Measurements from ENCODE around the gene DECR2.
A peak's percentile ranks its signal among the peaks of the same experiment; 100 is the strongest.

DECR2 gene

DNA sequence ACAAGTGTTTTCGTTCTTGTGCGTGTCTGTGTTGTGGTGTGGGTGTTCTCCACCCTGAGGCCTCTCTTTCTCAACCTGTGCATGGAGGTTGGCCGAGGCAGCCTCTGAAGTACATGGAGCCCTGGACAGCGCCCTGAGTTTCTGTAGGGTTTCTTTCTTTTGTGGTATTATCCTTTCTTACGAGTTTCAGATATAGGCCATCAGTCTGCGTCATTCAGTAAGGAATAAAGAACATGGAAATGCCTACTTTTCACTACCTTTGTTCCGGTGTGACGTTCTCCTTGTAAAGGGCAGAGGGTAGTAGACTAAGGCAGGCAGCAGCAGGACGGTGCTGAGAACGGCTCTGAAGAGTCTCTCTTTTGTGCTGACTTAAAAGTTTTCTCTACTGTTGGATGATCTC is 42.3 kb downstream of the DECR2 start:
- no peak for DNase-seq (ENCODE audit: low spot score)

DNA sequence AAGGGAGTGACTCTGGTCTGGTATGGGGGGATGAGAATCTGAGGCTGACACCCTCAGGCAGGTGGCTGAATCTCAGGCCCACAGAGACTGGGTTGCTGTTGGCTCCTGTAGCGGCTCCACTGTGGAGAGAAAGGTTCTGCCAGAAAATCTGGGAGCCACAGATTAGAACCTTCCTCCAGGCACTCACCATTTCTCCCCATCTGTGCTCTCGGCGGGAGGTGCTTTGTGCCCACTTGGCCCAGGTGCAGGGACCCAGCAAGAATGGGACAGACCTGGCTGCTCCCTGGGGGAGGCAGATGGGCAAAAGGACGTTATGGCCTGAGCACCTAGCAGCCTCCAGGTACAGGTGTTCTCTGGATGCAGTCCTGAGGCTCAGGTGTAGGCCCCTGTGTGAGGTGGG is 43.9 kb downstream of the DECR2 start:
- no peak for DNase-seq (ENCODE audit: low spot score)

DNA sequence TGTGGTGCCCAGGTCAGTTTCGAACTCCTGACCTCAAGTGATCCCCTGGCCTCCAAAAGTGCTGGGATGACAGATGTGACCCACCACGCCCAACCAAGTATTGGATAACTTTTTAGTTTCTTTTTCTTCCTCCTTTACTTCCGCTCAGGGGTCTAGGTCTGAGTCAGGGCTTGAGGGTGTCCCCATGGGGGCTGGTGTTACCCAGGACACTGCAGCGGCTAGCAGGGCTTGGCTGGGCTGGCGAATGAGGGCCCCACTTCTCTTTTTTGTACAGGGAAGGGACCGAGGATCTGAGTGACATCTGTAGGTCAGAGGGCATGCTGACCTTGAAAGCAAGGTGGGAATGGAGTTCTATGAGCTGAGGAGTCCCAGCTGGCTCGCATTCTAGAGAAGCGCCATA is 48.7 kb downstream of the DECR2 start:
- no peak for DNase-seq (ENCODE audit: low spot score)

DNA sequence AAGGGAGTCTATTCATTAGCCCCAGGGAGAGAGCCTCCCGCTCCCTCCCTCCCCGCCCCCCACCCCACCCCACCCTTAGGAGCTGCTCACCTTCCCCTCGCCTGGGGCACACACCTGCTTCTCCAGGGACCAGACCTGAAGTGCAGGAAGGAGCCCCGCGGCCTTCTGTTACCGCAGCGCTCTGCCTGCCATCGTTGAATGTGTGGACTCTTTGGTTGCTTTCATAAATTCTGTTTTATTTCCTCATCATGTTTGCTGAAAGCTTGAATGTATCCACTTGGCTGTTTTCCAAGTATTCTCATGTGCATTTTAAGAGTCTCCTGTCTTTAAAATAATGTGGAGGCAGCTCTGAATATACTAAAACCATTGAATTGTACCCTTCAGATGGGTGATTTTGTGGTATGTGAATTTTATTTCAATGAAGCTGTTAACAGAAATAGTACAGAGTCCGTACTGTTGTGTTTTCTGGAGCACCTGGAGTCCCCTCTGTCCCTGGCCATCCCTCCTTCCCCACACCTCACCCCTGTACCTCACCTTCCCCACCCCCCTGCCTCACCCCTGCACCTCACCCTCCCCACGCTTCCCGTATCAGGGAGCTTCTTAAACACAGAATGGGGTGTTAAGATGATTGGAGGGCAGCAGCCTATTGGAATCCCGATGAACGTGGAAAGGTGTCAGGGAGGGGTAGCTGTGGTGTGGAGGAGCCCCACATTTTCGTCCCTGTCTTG is 49.3 kb downstream of the DECR2 start:
- DNase-seq (ENCODE audit: low spot score): no peak

DNA sequence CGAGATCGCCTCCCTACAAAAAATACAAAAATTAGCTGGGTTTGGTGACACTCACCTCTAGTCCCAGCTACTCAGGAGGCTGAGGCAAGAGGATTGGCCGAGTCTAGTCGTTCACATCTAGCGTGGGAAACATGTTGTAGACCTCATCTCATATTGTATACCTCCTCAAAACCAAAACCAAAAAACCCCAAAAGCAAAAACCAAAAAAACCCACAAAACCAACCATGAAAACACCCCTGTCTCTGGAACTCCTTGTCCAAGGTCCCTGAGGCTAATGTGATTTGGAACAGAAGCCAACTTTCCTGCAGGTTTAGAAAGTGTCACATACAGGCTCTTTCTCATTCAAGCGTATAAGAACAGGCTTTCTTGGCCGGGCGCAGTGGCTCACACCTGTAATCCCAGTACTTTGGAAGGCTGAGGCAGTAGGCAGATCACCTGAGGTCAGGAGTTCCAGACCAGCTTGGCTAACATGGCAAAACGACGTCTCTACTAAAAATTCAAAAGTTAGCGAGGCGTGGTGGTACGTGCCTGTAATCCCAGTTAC is 52.8 kb downstream of the DECR2 start:
- no peak for DNase-seq (ENCODE audit: low spot score)

DNA sequence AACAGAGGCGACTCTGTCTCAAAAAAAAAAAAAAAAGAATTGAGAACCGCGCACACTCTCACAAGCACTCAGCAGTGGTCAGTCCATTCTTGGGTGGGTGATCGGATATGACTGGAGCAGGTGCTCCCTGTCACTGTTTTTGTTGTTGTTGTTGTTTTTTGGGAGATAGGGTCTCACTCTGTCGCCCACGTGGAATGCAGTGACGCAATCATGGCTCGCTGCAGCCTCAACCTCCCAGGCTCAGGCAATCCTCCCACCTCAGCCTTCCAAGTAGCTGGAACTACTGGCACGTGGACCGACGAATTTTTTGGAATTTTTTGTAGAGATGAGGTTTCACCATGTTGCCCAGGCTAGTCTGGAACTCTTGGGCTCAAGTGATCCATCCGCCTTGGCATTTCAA is 53.8 kb downstream of the DECR2 start:
- no peak for DNase-seq (ENCODE audit: low spot score)

DNA sequence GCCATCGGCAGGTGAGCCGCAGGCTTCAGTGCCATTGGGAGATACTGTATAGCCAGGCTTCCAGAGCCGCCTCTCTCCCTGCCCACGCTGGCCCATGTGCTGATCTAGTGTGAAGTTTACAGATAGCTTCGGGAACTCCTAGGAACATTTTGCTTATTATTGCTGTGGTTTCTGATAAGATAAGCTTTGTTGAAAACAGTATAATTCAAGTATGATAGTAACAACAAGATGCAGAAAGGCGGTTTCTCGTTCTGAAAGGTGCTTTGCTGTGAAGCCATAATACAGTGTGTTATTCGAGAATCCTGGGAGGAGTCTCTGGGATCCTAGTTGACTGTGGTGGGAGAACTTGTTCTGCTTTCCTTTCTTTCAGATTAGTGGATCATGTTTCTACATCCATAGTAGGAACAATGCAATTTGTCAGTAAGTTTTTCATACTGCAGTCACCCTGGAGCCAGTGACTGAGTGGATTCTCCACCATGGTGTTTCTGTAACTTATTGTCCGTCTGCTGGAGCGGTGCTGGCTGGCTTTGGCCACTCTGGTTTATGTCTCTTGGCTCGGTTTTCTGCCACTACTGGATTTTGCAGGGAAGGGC is 55.3 kb downstream of the DECR2 start:
- peak; percentile 45 for DNase-seq (ENCODE audit: low spot score)

DNA sequence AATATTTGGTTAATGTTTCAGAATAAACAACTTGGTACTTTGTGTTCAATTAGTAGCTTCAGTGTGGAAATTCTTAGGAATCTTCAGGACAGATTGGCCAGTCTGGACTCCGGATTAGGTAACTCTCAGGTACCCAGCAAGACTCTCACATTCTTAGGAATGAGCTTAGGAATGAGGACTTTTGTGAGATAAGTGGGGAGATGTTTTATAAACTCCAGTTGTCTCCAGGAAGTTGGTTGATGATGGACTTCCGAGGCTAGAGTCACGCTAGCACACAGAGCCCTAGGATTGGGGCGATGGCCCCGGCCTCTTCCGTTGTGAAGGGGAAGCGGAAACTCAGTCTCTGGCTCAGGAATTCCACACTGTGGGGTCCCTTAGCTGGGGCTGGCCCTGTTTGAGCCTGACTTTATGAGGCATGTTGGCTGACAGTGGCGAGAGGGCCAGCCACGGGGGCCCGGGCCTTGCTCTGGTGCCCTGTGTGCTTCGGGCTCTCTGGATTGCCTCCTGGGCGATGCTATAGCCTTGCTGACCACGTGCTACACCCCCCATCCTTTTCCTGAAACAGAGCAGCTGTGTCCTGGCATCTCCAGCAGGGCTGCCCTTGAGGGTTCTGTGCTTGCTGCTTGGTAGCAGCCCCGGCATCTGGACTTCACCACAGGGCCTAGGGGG is 56.2 kb downstream of the DECR2 start:
- no peak for DNase-seq (ENCODE audit: low spot score)

DNA sequence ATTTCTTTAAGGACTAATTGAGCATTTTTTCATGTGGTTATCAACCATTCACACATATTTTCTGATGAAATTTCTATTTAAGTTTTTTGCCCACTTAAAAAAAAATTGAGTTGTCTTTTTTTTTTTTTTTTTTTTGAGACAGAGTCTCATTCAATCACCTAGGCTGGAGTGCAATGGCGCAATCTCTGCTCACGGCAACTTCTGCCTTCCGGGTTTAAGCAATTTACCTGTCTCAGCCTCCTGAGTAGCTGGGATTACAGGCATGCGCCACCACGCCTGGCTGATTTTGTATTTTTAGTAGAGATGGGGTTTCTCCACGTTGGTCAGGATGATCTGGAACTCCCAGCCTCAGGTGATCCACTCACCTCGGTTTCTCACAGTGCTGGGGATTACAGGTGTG is 58.1 kb downstream of the DECR2 start:
- no peak for DNase-seq (ENCODE audit: low spot score)

DNA sequence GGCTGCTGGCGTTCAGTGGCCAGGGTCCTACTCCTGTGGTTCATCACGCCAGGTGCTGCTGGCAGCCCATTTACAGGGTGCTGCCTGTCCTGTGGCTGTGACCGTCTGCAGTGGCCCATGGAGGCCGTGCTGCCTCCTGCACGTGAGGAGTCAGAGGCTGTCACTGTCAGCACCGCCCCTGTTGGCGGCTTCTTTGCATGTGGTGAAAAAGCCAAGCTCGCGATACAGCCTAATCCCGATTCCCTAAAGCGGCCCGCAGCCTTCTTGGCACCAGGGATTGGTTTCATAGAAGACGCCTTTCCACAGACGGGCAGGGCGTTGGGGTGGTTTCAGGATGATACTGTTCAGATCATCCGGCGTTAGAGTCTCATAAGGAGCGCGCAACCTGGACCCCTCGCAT is 59.1 kb downstream of the DECR2 start:
- no peak for DNase-seq (ENCODE audit: low spot score)

Data from GM03348 (cell line).